K562 (cell line): ENCODE measurements around the gene PLXNB1. TPM values are rescaled to one million over a fixed set of nuclear protein-coding genes. Genes with fewer than 3 reads are reported as not detected.

Experiments used
- ATAC-seq: fragments of 200-7000 bp; cut with Tn5 transposase; 3 replicates; pipeline ENCODE4 v1.9.1; 2020; ENCODE audit warnings: moderate library complexity
- BruUV-seq: library from RNA; stranded (reverse); fragments of 400-500 nt; replicated peaks from 2 replicates; lab custom pipeline; 2021; lab: Mats Ljungman, UMichigan
- CTCF ChIA-PET: fragments of 300-600 bp; formaldehyde crosslinking; extraction: SDS; loops from one replicate; lab custom pipeline; 2021; ENCODE audit warnings: low intra/inter-chr PET ratio; lab: Yijun Ruan, JAX
- POLR2A ChIA-PET: fragments of 300-600, 350-650 bp; sonication (Branson Sonifier 250); formaldehyde crosslinking; extraction: SDS; loops from one replicate; lab custom pipeline; 2021; ENCODE audit warnings: antibody characterized with exemption, inconsistent platforms; lab: Yijun Ruan, JAX
- DNase-seq, 4 experiments: peaks; one replicate each; pipeline versions ENCODE4 v3.0.0 to v3.0.0-alpha.2; 2011 to 2018; ENCODE audit warnings: low spot score in 3 of 4, mixed read lengths in 3 of 4; ENCODE audit errors: extremely low read depth in 1 of 4
- FAIRE-seq: peaks from 2 replicates; lab custom pipeline; 2011; peaks lifted over from hg19 to GRCh38; lab: Jason Lieb, UNC
- H2AFZ ChIP-seq: 2 replicates; pipeline ENCODE4 v1.6.0; 2011; ENCODE audit warnings: low read depth, low read length, control low read depth, inconsistent platforms
- H3K27ac ChIP-seq: fragments of 200-600 bp; 3 replicates; pipeline ENCODE4 v1.8.0; 2011; ENCODE audit warnings: low read depth, mild to moderate bottlenecking, control low read depth, inconsistent platforms, low read length, moderate library complexity, mixed read lengths; ENCODE audit errors: extremely low read depth
- H3K27me3 ChIP-seq, 2 experiments: fragments of 300-600 bp in 1 of 2; 2 replicates in 1 of 2; 3 replicates in 1 of 2; pipeline versions ENCODE4 v1.6.0 to v1.8.0; 2011; ENCODE audit warnings: inconsistent platforms in 2 of 2, low read length in 2 of 2, mild to moderate bottlenecking in 1 of 2, mixed read lengths in 1 of 2, moderate library complexity in 1 of 2; ENCODE audit not compliant: control insufficient read depth in 2 of 2, insufficient read depth in 2 of 2
- H3K36me3 ChIP-seq: fragments of 300-600 bp; 3 replicates; pipeline ENCODE4 v1.8.0; 2011; ENCODE audit warnings: mild to moderate bottlenecking, low read length, inconsistent platforms; ENCODE audit not compliant: control insufficient read depth, insufficient read depth
- H3K4me1 ChIP-seq, 2 experiments: fragments of 200-600 bp in 1 of 2; replicated peaks in 1 of 2; 2 replicates in 1 of 2; 3 replicates in 1 of 2; pipeline versions ENCODE4 v1.5.1 to v1.8.0; 2011; ENCODE audit warnings: inconsistent platforms in 2 of 2, low read length in 2 of 2, mild to moderate bottlenecking in 1 of 2, mixed read lengths in 1 of 2, moderate library complexity in 1 of 2; ENCODE audit not compliant: control insufficient read depth in 2 of 2, insufficient read depth in 2 of 2
- H3K4me2 ChIP-seq: 2 replicates; pipeline ENCODE4 v1.6.1; 2011; ENCODE audit warnings: low read length, control low read depth, inconsistent platforms, mixed read lengths; ENCODE audit not compliant: insufficient read depth
- H3K4me3 ChIP-seq: fragments of 200-600 bp; sonication (generic), shearing (Covaris generic); 2 replicates; pipeline ENCODE4 v1.5.1; 2016; ENCODE audit warnings: control low read depth, inconsistent platforms
- H3K79me2 ChIP-seq: fragments of 200-600 bp; 3 replicates; pipeline ENCODE4 v1.8.0; 2011; ENCODE audit warnings: low read length, inconsistent platforms; ENCODE audit not compliant: control insufficient read depth, insufficient read depth
- H3K9ac ChIP-seq, 2 experiments: 2 replicates each; pipeline versions ENCODE4 v1.6.0 to v1.6.1; 2011; ENCODE audit warnings: low read depth in 2 of 2, low read length in 2 of 2, control low read depth in 1 of 2, inconsistent platforms in 1 of 2, mild to moderate bottlenecking in 1 of 2, mixed read lengths in 1 of 2; ENCODE audit not compliant: insufficient read depth in 1 of 2
- H3K9me1 ChIP-seq: one replicate; pipeline ENCODE4 v1.6.0; 2011; ENCODE audit warnings: inconsistent platforms, mild to moderate bottlenecking, low read length, moderate library complexity; ENCODE audit not compliant: control insufficient read depth, insufficient read depth
- H3K9me3 ChIP-seq: replicated peaks from 2 replicates; pipeline ENCODE4 v1.5.1; 2011; ENCODE audit warnings: low read depth, low read length, inconsistent platforms; ENCODE audit not compliant: control insufficient read depth, insufficient read depth
- H4K20me1 ChIP-seq: replicated peaks from 2 replicates; pipeline ENCODE4 v1.6.1; 2011; ENCODE audit warnings: low read length, inconsistent platforms, mixed read lengths; ENCODE audit not compliant: control insufficient read depth, insufficient read depth
- CTCFL ChIP-seq: IDR thresholded peaks from 2 replicates; pipeline ENCODE4 v1.6.1; 2011; ENCODE audit warnings: borderline replicate concordance, low read depth, mild to moderate bottlenecking, moderate library complexity, low read length; ENCODE audit not compliant: insufficient read depth, poor library complexity, severe bottlenecking
- FOXA1 ChIP-seq: fragments of 450-650 bp; IDR thresholded peaks from 2 replicates; pipeline ENCODE4 v1.6.1; 2016; ENCODE audit warnings: mild to moderate bottlenecking, borderline replicate concordance
- GATA2 ChIP-seq: sonication (generic); formaldehyde crosslinking; IDR thresholded peaks from 2 replicates; pipeline ENCODE4 v1.4.0; 2020; ENCODE audit warnings: mild to moderate bottlenecking, missing genetic modification reagents
- JUND ChIP-seq, 2 experiments: IDR thresholded peaks; 2 replicates in 1 of 2; 3 replicates in 1 of 2; pipeline ENCODE4 v1.6.1; 2011; ENCODE audit warnings: borderline replicate concordance in 2 of 2, low read depth in 2 of 2, low read length in 2 of 2, improper control_type of control experiment in 1 of 2, missing biosample characterization in 1 of 2, missing genetic modification characterization in 1 of 2, missing genetic modification reagents in 1 of 2
- MIER1 ChIP-seq: fragments of 450-650 bp; IDR thresholded peaks from 2 replicates; pipeline ENCODE4 v1.6.1; 2016; ENCODE audit warnings: antibody characterized with exemption, mild to moderate bottlenecking, low read depth
- MLLT1 ChIP-seq, 2 experiments: fragments of 450-650 bp; IDR thresholded peaks; 2 replicates each; pipeline ENCODE4 v1.6.1; 2016
- MYC ChIP-seq, 2 experiments: fragments of 250-450 bp in 1 of 2; sonication (Bioruptor Pico) in 1 of 2; IDR thresholded peaks; 2 replicates each; pipeline versions ENCODE4 v1.5.1 to v1.6.1; 2012 to 2021; ENCODE audit warnings: low read depth in 2 of 2, borderline replicate concordance in 1 of 2, improper control_type of control experiment in 1 of 2, low read length in 1 of 2, mild to moderate bottlenecking in 1 of 2, moderate library complexity in 1 of 2
- STAT5A ChIP-seq: IDR thresholded peaks from 2 replicates; pipeline ENCODE4 v1.6.1; 2012; ENCODE audit warnings: low read length, inconsistent platforms, borderline replicate concordance
- TAF9B ChIP-seq: fragments of 450-650 bp; IDR thresholded peaks from 2 replicates; pipeline ENCODE4 v1.6.1; 2018; ENCODE audit warnings: mild to moderate bottlenecking; ENCODE audit not compliant: partially characterized antibody
- ZNF609 ChIP-seq: sonication (generic); formaldehyde crosslinking; IDR thresholded peaks from 2 replicates; pipeline ENCODE4 v1.8.1; 2023; ENCODE audit warnings: missing genetic modification reagents, mild to moderate bottlenecking, borderline replicate concordance
- ZNF695 ChIP-seq: fragments of 450-650 bp; formaldehyde crosslinking; IDR thresholded peaks from 2 replicates; pipeline ENCODE4 v1.4.0; 2020; ENCODE audit warnings: mild to moderate bottlenecking, moderate library complexity
- WGBS: fragments of 100-300 bp; shearing (Covaris generic); methylation state at CpG from one replicate; pipeline ENCODE4 v1.1.6; 2016; ENCODE audit warnings: low coverage, mixed read lengths; ENCODE audit not compliant: insufficient coverage; ENCODE audit errors: missing lambda C conversion rate; 5-methylcytosine and 5-hydroxymethylcytosine counted together
- in situ Hi-C: fragments of 300-500 bp; cut with MboI; formaldehyde crosslinking; loops from 4 replicates; pipeline ENCODE4 v1.15.0; 2018; ENCODE audit warnings: inconsistent platforms, mixed read lengths
- intact Hi-C: fragments of 100-400 bp; cut with micrococcal nuclease; formaldehyde crosslinking; loops from 2 replicates; pipeline ENCODE4 v1.14.2; 2022
- polyA plus RNA-seq, 8 experiments: library from polyadenylated mRNA; depleted of rRNA in 4 of 8; stranded (reverse) in 5 of 8; unstranded in 3 of 8; fragments of >200 nt; fragmentation: Nextera tagmentation in 2 of 8; fragmentation: Illumina TruSeq in 1 of 8; extraction: Ambion mirVana in 2 of 8; extraction: Trizol in 1 of 8; gene quantifications; 2 replicates each; pipeline versions ENCODE4 v1.2.1 to v1.2.3, GENCODE V29; 2011 to 2014; ENCODE audit warnings: inconsistent platforms in 1 of 8, missing spikeins in 1 of 8
- total RNA-seq, 7 experiments: library from RNA; depleted of rRNA in 6 of 7; stranded (reverse); fragments of >200 nt in 6 of 7; fragmentation: Illumina TruSeq in 2 of 7; extraction: Trizol in 2 of 7; gene quantifications; 2 replicates each; pipeline versions ENCODE4 v1.2.1 to v1.2.3, GENCODE V29; 2011 to 2021; ENCODE audit warnings: low replicate concordance in 1 of 7

Gene PLXNB1
- total and polyA plus RNA-seq, 9 of the 15 experiments (the other 6 are each of a cell fraction or from before 2014, with no cell fraction given), result 0.17 to 17.4 (median 6.0) TPM

GRCh38 chr3:48467473-48468267, 37.8 kb upstream of the PLXNB1 start:
- BruUV-seq, result no TSS peak
- no peak overlapping the region for H3K27ac ChIP-seq
- H3K4me2 ChIP-seq, result no peak overlapping the region
- no peaks in the 10 kb centered on the region for H3K9me3 ChIP-seq
- peak overlapping the region in 1 of 2 experiments; percentile 83; a peak in 2 of 4 replicates for H3K9ac ChIP-seq
- DNase-seq (no peak), FAIRE-seq (no peak), ATAC-seq (no peak)
- ChIA-PET CTCF (no interaction called here), POLR2A (no interaction called here)
- H3K27me3 ChIP-seq, result no peaks in the 10 kb centered on the region
- peaks cover 38% of the 10 kb centered on the region; the same call in 1 of the 3 replicates for H3K36me3 ChIP-seq
- in situ Hi-C loops, result loop anchor here (5.0 kb wide), 1 partner anchor 90 kb away; the partner anchor contains the start of gene PFKFB4
- no peaks in the 10 kb centered on the region; the same call in 1 of the 2 replicates for H4K20me1 ChIP-seq
- WGBS, result 82% methylated on average over 6 of the region's 7 CpGs
- intact Hi-C loops, result no loop called here
- H2AFZ ChIP-seq, result no peak overlapping the region
- H3K4me1 ChIP-seq, result peaks cover 6 to 54% of the 10 kb centered on the region in 2 experiments
- H3K9me1 ChIP-seq, result no peaks in the 10 kb centered on the region
- peaks cover 21% of the 10 kb centered on the region for H3K79me2 ChIP-seq
- H3K4me3 ChIP-seq, result no peak overlapping the region
- TF ChIP-seq ZNF695, result no peak
- TF ChIP-seq MYC (IDR thresholded peaks at IDR 0.05; ENCODE audit: low read depth, low read length), result no peak
- no peak for TF ChIP-seq MYC (CRISPR knock-in tag; IDR thresholded peaks at IDR 0.05; ENCODE audit: borderline replicate concordance, low read depth)
- TF ChIP-seq MLLT1 (IDR thresholded peaks at IDR 0.05), result no peak
- TF ChIP-seq STAT5A, result no peak
- TF ChIP-seq ZNF609 (CRISPR knock-in tag), result no peak
- TF ChIP-seq FOXA1, result no peak
- no peak for TF ChIP-seq CTCFL
- TF ChIP-seq JUND (IDR thresholded peaks at IDR 0.05; ENCODE audit: borderline replicate concordance, low read depth, low read length), result no peak
- TF ChIP-seq JUND (tag; IDR thresholded peaks at IDR 0.05; ENCODE audit: borderline replicate concordance, low read depth, low read length), result no peak
- TF ChIP-seq GATA2 (CRISPR knock-in tag), result no peak
- TF ChIP-seq TAF9B, result no peak
- TF ChIP-seq MIER1, result no peak
